Fibroblast of pulmonary artery (primary cell): ENCODE results near the gene RAP1B.

ENCODE experiments used
- DNase-seq: peaks from one replicate; pipeline ENCODE4 v3.0.0-alpha.2; 2010; ENCODE audit warnings: low read depth
- H3K4me3 ChIP-seq: replicated peaks from 2 replicates; pipeline ENCODE4 v1.5.1; 2011; ENCODE audit warnings: low read depth, mild to moderate bottlenecking, control low read depth, low read length, moderate library complexity
- TF ChIP-seq, protein P1 (sequence below): IDR thresholded peaks from 2 replicates; pipeline ENCODE4 v1.5.1; 2011; ENCODE audit warnings: mild to moderate bottlenecking, control low read depth, low read length, inconsistent platforms; ENCODE audit errors: missing control alignments

Gene RAP1B

DNA sequence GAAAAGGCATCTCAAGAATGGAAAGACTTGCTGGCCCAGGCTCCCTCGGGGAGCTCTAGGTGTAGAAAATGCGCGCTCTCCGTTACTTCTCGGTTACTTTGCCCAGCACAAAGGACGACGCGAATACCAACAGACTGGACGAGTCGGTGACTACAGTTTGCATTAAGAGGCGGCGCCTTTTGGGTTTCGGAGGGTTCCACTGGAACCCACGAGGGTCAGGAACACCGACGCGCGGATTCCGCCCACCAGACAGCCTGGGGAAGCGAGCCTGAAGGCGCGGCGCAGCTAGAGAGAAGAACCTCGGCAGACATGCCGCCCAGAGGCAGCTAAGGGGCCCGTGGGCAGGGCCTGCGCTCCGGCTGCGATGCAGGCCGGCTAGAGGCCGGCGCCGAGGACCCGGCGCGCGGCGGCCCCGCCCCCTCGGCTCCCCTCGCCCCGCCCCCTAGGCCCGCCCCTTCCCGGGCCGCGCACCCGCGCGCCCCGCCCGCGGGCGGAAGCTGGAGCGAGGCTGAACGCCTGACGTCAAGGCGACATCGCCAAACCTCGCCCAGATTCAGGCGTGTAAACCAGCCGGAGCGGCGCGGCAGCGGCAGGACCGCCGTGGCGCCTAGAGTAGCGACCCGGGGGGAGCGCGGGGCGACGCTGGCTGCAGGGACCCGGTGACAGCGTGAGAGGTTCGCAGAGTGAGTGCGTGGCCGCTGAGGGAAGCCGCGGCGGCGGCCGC, at the start of gene RAP1B:
RAP1B (plus strand) TSS at position 530 of the 724 bp plus-strand sequence. CDS start 37,826 bp downstream, outside the sequence.
- TF ChIP-seq, protein P1, sequence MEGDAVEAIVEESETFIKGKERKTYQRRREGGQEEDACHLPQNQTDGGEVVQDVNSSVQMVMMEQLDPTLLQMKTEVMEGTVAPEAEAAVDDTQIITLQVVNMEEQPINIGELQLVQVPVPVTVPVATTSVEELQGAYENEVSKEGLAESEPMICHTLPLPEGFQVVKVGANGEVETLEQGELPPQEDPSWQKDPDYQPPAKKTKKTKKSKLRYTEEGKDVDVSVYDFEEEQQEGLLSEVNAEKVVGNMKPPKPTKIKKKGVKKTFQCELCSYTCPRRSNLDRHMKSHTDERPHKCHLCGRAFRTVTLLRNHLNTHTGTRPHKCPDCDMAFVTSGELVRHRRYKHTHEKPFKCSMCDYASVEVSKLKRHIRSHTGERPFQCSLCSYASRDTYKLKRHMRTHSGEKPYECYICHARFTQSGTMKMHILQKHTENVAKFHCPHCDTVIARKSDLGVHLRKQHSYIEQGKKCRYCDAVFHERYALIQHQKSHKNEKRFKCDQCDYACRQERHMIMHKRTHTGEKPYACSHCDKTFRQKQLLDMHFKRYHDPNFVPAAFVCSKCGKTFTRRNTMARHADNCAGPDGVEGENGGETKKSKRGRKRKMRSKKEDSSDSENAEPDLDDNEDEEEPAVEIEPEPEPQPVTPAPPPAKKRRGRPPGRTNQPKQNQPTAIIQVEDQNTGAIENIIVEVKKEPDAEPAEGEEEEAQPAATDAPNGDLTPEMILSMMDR = no peak
- peak; percentile 92 for DNase-seq
- peak within 1 kb of the TSS; percentile 80 for H3K4me3 ChIP-seq

DNA sequence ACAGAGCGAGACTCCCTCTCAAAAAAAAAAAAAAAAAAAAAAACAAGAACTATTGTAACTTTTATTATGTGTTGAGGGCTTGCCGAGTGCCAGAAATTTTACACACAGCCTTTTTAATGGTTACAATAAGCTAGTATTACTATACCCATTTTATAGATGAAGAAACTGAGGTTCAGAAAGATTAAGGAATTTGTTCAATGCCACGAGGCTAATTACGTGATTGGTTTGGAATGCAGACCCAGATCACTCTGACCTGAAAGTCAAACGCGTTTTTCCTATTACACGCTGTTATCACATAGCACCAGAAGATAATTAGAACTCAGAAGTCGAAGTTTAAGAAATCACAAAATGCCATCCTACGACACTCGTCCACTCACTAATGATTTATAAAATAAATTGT, 48.9 kb upstream of the RAP1B start:
- TF ChIP-seq, protein P1 = no peak
- no peak for DNase-seq
- no peak overlapping the region for H3K4me3 ChIP-seq

DNA sequence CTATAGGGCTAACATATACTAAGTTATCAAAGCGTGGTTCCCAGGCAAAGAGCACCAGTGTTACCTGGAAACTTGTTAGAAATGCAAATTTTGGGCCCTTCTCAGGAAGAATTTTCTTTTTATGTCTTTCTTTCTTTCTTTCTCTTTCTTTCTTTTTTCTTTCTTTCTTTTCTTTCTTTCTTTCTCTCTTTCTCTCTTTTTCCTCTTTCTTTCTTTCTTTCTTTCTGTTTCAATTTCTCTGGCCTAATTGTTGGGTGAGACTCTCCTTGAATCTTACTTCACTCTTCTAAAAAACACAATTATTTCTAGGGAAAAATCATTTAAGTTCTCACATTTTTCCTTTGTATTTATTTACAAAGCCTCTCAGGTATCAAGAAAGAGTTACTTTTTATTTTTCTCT, 46.5 kb upstream of the RAP1B start:
- no peak overlapping the region for H3K4me3 ChIP-seq
- DNase-seq = no peak
- TF ChIP-seq, protein P1 = no peak

DNA sequence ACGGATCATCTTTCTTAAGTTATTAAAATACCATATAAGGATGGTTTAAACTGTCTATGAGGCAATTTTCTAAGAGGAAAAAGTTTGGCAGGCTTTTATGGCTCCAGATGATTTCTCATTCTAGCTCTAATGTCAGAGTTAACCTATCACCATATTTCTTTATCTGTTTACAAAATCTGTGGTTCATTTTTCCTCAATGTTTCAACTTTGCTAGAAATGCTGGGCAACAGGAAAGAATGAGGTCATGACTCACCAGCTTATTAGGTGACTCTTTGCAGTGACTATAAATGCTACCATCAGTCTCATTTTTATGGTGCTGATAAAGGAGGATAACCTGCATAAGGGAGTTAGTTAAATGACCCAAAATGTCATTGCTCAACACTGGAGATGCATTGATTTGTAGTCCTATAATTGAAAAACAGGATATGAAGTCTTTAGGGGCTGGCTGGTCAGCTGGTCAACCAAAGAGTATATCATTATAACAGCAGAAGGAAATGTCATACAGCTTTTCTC, 45.3 kb upstream of the RAP1B start:
- TF ChIP-seq, protein P1 = no peak
- no peak overlapping the region for H3K4me3 ChIP-seq
- peak; percentile 64 for DNase-seq

DNA sequence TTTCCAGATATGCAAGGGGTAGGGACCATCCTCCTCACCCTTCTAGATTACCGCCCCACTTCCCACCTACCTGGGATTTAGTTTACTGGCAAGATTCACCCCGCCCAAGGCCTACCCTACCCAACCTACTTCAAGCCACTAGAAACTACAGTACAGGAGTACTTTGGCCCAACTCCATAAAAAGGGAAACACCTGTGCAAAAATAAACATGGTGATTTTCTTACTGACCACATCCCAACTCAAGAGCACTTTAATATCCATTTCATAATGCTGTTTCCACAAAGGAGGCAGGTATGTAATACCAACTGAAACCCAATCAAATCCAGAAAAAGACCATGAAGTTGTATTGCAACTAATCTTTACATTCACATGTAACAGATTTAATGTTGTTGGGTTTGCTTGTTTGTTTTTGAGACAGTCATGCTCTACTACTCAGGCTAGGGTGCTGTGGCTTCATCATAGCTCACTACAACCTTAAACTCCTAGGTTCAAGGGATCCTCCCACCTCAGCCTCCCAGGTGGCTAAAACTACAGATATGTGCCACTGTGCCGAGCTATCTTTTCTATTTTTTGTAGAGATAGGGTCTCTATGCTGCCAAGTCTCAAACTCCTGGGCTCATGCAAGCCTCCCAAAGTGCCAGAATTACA, 41.7 kb upstream of the RAP1B start:
- H3K4me3 ChIP-seq = no peak overlapping the region
- DNase-seq = no peak
- TF ChIP-seq, protein P1 = no peak

DNA sequence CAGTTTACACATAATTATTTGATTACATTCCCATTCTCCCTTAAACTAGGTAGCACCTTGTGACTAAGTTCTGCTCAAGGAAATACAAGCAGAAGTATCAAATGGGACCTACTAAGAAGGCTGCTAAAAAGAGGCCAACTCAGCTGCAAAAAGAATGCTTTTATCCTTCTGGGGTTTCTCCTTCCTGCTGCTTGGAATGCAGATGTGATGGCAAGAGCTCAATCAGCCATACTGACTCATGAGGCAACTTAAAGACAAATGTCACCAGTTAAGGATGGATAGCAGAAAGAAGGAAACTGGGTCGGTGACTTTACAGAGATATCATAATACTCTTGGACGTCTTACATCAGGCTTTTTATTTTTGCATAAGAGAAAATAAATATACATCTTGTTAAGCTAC, 38.0 kb upstream of the RAP1B start:
- TF ChIP-seq, protein P1 = no peak
- no peak for DNase-seq
- no peak overlapping the region for H3K4me3 ChIP-seq
